Measurements from ENCODE around the gene F7. TPM values are rescaled to one million over a fixed set of nuclear protein-coding genes. Genes with fewer than 3 reads are reported as not detected.

The F7 gene
- total RNA-seq, 2 donors from 2014 or later, result not detected

GRCh38 chr13:113113846-113114271 is 8.3 kb downstream of the F7 start:
- no peaks in the 10 kb centered on the region for H3K9me3 ChIP-seq
- DNase-seq (peak in 1 of 4 donors; percentile 4), ATAC-seq (no peak)
- no peaks in the 10 kb centered on the region for H3K36me3 ChIP-seq (replicated peaks in 1 of 2; ENCODE audit: insufficient read depth in 1 of 2, low read depth in 2 of 2)
- no peak overlapping the region for H3K4me3 ChIP-seq
- H3K27me3 ChIP-seq, result peaks cover 0 to 18% of the 10 kb centered on the region in 2 donors
- H3K4me1 ChIP-seq, result peaks cover 16% of the 10 kb centered on the region
- WGBS, 2 donors, result 82 to 86% methylated on average over 6 to 8 of the region's 8 CpGs
- no peak overlapping the region for H3K27ac ChIP-seq
- intact Hi-C loops (cut with DNase I), result no loop called here
- no peak for TF ChIP-seq POLR2A (IDR thresholded peaks at IDR 0.05)
- no peak for TF ChIP-seq CTCF (IDR thresholded peaks at IDR 0.05)

- Histone ChIP-seq H3K9me3 (no peaks in the 10 kb centered on the region), H3K36me3 (replicated peaks in 1 of 2; ENCODE audit: insufficient read depth in 1 of 2, low read depth in 2 of 2) (no peaks in the 10 kb centered on the region), H3K4me3 (no peak overlapping the region), H3K27me3 (peaks cover 0 to 14% of the 10 kb centered on the region in 2 donors), H3K4me1 (peaks cover 12% of the 10 kb centered on the region), H3K27ac (no peak overlapping the region)
- no peak for ATAC-seq
- no peak for TF ChIP-seq CTCF (IDR thresholded peaks at IDR 0.05)
- TF ChIP-seq POLR2A (IDR thresholded peaks at IDR 0.05), result no peak
- intact Hi-C loops (cut with DNase I), result no loop called here
- 81 to 84% methylated on average over 11 to 17 of the region's 17 CpGs for WGBS, 2 donors
- peak in 1 of 4 donors; percentile 8 for DNase-seq
Observed at GRCh38 chr13:113114511-113115362, 9.1 kb downstream of the F7 start.

- WGBS, 2 donors, result 69 to 71% methylated on average over 9 to 15 of the region's 21 CpGs
- H3K36me3 ChIP-seq (replicated peaks in 1 of 2; ENCODE audit: insufficient read depth in 1 of 2, low read depth in 2 of 2), result no peaks in the 10 kb centered on the region
- no peaks in the 10 kb centered on the region for H3K9me3 ChIP-seq
- DNase-seq, result peak in 1 of 4 donors; percentile 1
- no peak overlapping the region for H3K27ac ChIP-seq
- H3K27me3 ChIP-seq, result peaks cover 0 to 5% of the 10 kb centered on the region in 2 donors
- intact Hi-C loops (cut with DNase I), result no loop called here
- H3K4me3 ChIP-seq, result no peak overlapping the region
- TF ChIP-seq POLR2A (IDR thresholded peaks at IDR 0.05), result no peak
- no peak for ATAC-seq
- H3K4me1 ChIP-seq, result peaks cover 3% of the 10 kb centered on the region
Observed at GRCh38 chr13:113115363-113116205, 10.0 kb downstream of the F7 start.

GRCh38 chr13:113116206-113116800 is 10.7 kb downstream of the F7 start:
- Histone ChIP-seq H3K4me1 (no peaks in the 10 kb centered on the region), H3K4me3 (no peak overlapping the region), H3K27ac (no peak overlapping the region), H3K9me3 (no peaks in the 10 kb centered on the region), H3K36me3 (replicated peaks in 1 of 2; ENCODE audit: insufficient read depth in 1 of 2, low read depth in 2 of 2) (no peaks in the 10 kb centered on the region), H3K27me3 (no peaks in the 10 kb centered on the region)
- ATAC-seq, result no peak
- 77 to 78% methylated on average over 7 to 10 of the region's 10 CpGs for WGBS, 2 donors
- no peak for DNase-seq
- intact Hi-C loops (cut with DNase I), result no loop called here
- TF ChIP-seq POLR2A (IDR thresholded peaks at IDR 0.05) (no peak), CTCF (IDR thresholded peaks at IDR 0.05) (no peak)

GRCh38 chr13:113116871-113117271 is 11.3 kb downstream of the F7 start:
- DNase-seq (peak in 1 of 4 donors; percentile 0), ATAC-seq (no peak)
- WGBS, 2 donors, result 68 to 82% methylated on average over 10 of the region's 10 CpGs
- no peaks in the 10 kb centered on the region for H3K27me3 ChIP-seq
- H3K4me3 ChIP-seq, result no peak overlapping the region
- intact Hi-C loops (cut with DNase I), result no loop called here
- TF ChIP-seq POLR2A (IDR thresholded peaks at IDR 0.05) (no peak), CTCF (IDR thresholded peaks at IDR 0.05) (no peak)
- H3K27ac ChIP-seq, result no peak overlapping the region
- H3K4me1 ChIP-seq, result no peaks in the 10 kb centered on the region
- H3K9me3 ChIP-seq, result no peaks in the 10 kb centered on the region
- no peaks in the 10 kb centered on the region for H3K36me3 ChIP-seq (replicated peaks in 1 of 2; ENCODE audit: insufficient read depth in 1 of 2, low read depth in 2 of 2)

Measured in body of pancreas (tissue), 4 donors.